GM13976 (cell line): Measurements from ENCODE around the gene SYNGR2.

ENCODE experiments used
- DNase-seq: peaks from one replicate; pipeline ENCODE4 v3.0.0; 2012; ENCODE audit warnings: low spot score
- CTCF ChIP-seq: IDR thresholded peaks from 2 replicates; pipeline ENCODE4 v1.5.1; 2012; ENCODE audit warnings: borderline replicate concordance, mild to moderate bottlenecking; ENCODE audit not compliant: insufficient read depth; ENCODE audit errors: extremely low read depth, missing control alignments, control extremely low read depth
- in situ Hi-C: fragments of 300-500 bp; cut with MboI; formaldehyde crosslinking; loops from one replicate; pipeline ENCODE4 v1.12.0; 2022; ENCODE audit warnings: low sequenced_read_pairs, mixed read lengths, inconsistent platforms; ENCODE audit not compliant: unreplicated experiment

The SYNGR2 gene

GRCh38 chr17:78154903-78155811 is 13.2 kb upstream of the SYNGR2 start:
- peak; percentile 80 for DNase-seq
- TF ChIP-seq CTCF = no peak
- in situ Hi-C loops = no loop called here

GRCh38 chr17:78159575-78160158 is 8.7 kb upstream of the SYNGR2 start:
- in situ Hi-C loops = no loop called here
- no peak for TF ChIP-seq CTCF
- no peak for DNase-seq

DNA sequence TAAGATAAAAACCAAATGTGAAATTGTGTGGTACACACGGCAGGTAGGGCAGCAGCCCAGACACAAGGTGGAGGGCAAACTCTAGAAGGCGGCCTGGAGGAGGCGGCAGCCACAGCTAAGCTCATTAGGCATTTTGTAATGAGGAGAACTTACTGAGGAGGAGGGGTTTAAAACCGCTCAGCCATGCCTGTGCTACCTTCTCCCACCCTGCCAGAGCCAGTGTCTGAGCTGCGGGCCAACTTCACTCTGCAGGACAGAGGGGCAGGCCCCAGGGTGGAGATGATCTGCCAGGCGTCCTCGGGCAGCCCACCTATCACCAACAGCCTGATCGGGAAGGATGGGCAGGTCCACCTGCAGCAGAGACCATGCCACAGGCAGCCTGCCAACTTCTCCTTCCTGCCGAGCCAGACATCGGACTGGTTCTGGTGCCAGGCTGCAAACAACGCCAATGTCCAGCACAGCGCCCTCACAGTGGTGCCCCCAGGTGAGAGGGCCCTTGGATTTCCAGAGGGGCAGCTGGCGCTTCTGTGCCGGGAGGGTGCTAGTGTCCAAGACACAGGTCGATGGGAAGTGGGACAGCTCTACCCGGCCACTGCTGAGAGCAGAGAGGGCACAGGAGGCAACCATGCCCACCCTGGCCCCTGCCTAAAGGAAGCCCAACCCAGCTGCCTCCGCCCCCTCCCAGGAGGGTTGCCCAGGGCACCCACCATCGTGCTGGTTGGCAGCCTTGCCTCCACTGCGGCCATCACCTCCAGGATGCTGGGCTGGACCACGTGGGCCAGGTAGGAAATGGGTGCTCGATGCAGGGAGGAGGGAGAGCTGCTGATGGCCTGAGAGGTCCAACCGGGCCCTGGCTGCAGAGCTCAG is 4.3 kb upstream of the SYNGR2 start:
- no peak for TF ChIP-seq CTCF
- no peak for DNase-seq
- in situ Hi-C loops = no loop called here

DNA sequence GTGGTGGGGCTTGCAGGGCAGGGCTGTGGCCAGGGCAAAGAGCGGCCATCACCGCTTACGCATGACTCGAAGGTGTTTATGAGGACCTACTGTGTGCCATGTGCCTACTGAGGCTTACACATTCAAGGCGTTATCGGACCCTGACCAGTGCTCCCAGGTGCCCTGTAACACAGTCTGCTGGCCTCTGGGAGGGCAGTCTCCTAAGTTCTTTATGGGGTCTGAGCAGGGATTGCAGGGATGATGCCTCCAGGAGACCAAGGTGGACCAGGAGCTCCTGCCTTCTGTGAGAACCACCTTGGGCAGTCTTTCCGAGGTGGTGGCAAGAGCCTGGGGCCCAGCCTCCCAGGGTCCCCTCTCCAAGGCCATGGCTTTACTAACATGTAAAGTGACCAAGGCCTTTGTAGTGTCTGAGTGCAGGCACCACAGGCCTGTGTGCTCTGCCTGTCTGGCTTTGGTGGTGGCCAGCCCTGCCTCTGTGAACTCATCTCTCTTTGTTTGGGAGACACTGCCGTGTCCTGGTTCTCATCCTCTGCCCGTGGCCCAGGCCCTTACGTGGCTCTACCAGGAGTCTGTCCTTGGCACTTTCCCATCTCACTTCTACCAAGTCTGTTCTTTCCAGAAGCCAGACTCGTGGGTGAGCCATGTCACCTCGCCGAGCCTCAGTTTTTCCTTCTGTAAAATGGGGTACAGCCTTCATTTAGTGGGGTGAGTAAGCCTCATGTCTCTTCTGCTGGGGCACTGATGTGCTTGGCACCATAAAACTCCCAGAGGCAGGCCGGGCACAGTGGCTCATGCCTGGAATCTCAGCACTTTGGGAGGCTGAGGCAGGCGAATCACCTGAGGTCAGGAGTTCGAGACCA is 3.4 kb upstream of the SYNGR2 start:
- no peak for DNase-seq
- in situ Hi-C loops = no loop called here
- TF ChIP-seq CTCF = no peak

DNA sequence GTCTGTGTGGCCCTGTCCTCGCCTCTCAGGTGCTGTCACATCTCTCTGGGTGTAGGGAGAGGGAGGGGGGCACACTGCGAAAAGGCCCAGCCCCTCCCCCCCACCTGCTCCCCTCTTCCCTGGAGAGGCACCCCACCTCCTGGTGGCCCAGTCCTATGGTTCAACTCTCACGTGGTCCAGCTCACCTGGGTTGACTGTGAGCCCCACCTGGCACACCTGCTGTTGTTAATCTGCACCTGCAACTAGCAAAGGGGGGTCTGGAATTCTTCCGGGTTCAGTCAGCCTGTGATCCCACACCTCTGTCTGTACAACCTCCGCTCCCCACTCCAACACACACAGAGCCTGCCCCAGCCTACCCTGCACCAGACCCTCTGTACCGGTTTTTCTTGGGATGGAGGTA is 2.0 kb upstream of the SYNGR2 start:
- in situ Hi-C loops = no loop called here
- no peak for TF ChIP-seq CTCF
- no peak for DNase-seq
